ENCODE measurements around the gene BEST2.
A peak's percentile ranks its signal among the peaks of the same experiment; 100 is the strongest.

The BEST2 gene

DNA sequence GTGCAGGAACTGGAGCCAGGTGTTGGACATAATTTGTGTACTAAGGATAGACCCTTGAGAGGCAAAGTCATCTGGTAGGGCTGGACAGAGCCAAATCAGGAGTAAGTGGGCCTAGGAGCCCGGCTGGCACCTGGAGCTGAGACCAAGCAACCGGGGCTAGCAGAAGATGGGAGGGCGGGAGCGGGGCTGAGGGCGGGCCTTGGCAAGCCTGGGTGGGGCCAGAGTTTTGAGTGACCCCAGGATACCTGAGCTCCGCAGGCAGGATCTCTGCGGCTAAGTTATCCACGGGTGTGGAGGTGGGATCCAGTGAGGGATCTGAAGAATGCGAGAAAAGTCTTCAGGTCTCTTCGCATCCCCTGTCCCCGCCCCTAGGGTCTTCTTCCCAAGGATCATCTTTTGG is 15.6 kb downstream of the BEST2 start:
- H3K9ac ChIP-seq (ENCODE audit: low read depth in 1 of 2, low read length in 2 of 2): no peak overlapping the region
- peaks cover 16 to 23% of the 10 kb centered on the region in 2 donors for H3K36me3 ChIP-seq (ENCODE audit: control insufficient read depth in 2 of 2, insufficient read depth in 2 of 2, low read length in 2 of 2)
- H3K4me3 ChIP-seq (ENCODE audit: low read length in 2 of 2): no peak overlapping the region
- peaks cover 3 to 15% of the 10 kb centered on the region in 2 donors for H3K4me1 ChIP-seq (ENCODE audit: control insufficient read depth in 2 of 2, insufficient read depth in 2 of 2, low read length in 2 of 2)
- no peaks in the 10 kb centered on the region for H3K9me3 ChIP-seq (ENCODE audit: control insufficient read depth in 2 of 2, low read length in 2 of 2)
- H3K27ac ChIP-seq (ENCODE audit: low read depth in 2 of 2, low read length in 2 of 2): no peak overlapping the region
- no peaks in the 10 kb centered on the region for H3K27me3 ChIP-seq (ENCODE audit: control insufficient read depth in 2 of 2, insufficient read depth in 2 of 2, low read length in 2 of 2)

DNA sequence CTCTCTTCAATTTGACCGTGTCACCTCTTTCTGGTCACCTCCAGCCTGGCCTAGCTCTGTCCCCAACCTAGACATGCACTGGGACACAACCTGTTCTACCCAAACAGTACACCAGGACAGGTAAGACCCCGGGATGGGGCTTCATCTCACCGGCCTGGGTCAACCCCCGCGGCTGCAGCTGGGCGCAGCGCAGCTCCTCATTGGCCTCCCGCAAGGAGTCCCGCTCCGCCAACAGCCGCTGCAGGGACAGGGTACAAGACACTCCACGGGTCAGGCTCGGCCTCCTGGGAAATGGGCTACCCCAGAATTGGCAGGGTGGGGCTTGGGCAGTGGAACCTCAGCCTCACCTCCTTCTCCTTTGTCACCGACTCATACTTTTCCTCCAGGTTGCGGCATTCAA is 16.1 kb downstream of the BEST2 start:
- Histone ChIP-seq H3K36me3 (ENCODE audit: control insufficient read depth in 2 of 2, insufficient read depth in 2 of 2, low read length in 2 of 2) (peaks cover 16 to 23% of the 10 kb centered on the region in 2 donors), H3K9ac (ENCODE audit: low read depth in 1 of 2, low read length in 2 of 2) (no peak overlapping the region), H3K4me3 (ENCODE audit: low read length in 2 of 2) (no peak overlapping the region), H3K27me3 (ENCODE audit: control insufficient read depth in 2 of 2, insufficient read depth in 2 of 2, low read length in 2 of 2) (no peaks in the 10 kb centered on the region), H3K27ac (ENCODE audit: low read depth in 2 of 2, low read length in 2 of 2) (no peak overlapping the region), H3K4me1 (ENCODE audit: control insufficient read depth in 2 of 2, insufficient read depth in 2 of 2, low read length in 2 of 2) (peaks cover 3 to 15% of the 10 kb centered on the region in 2 donors), H3K9me3 (ENCODE audit: control insufficient read depth in 2 of 2, low read length in 2 of 2) (no peaks in the 10 kb centered on the region)

GRCh38 chr19:12769689-12770088 is 18.1 kb downstream of the BEST2 start:
- H3K27ac ChIP-seq (ENCODE audit: low read depth in 2 of 2, low read length in 2 of 2): no peak overlapping the region
- no peaks in the 10 kb centered on the region for H3K9me3 ChIP-seq (ENCODE audit: control insufficient read depth in 2 of 2, low read length in 2 of 2)
- H3K36me3 ChIP-seq (ENCODE audit: control insufficient read depth in 2 of 2, insufficient read depth in 2 of 2, low read length in 2 of 2): peaks cover 6 to 12% of the 10 kb centered on the region in 2 donors
- H3K9ac ChIP-seq (ENCODE audit: low read depth in 1 of 2, low read length in 2 of 2): no peak overlapping the region
- no peak overlapping the region for H3K4me3 ChIP-seq (ENCODE audit: low read length in 2 of 2)
- no peaks in the 10 kb centered on the region for H3K27me3 ChIP-seq (ENCODE audit: control insufficient read depth in 2 of 2, insufficient read depth in 2 of 2, low read length in 2 of 2)
- H3K4me1 ChIP-seq (ENCODE audit: control insufficient read depth in 2 of 2, insufficient read depth in 2 of 2, low read length in 2 of 2): peaks cover 11 to 18% of the 10 kb centered on the region in 2 donors

DNA sequence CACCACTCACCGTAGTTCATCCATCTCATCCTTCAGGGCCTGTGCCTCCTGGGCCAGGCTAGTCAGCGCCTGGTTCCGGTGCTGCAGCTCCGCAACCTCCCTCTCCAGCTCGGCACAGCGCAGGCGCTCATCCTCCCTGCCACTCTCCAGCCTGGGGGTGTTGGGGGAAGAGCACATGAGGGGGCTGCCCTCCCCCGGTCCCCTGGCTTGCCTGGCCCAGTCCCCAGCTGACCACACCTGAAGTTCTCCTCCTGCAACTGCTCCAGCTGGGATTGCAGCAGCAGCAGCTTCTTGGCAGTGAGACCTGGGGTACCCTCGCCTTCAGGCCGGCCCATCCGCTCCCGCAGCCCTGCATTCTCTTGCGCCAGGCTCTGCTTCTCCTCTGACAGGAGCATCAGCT is 19.3 kb downstream of the BEST2 start:
- no peaks in the 10 kb centered on the region for H3K9me3 ChIP-seq (ENCODE audit: control insufficient read depth in 2 of 2, low read length in 2 of 2)
- H3K27ac ChIP-seq (ENCODE audit: low read depth in 2 of 2, low read length in 2 of 2): no peak overlapping the region
- H3K4me3 ChIP-seq (ENCODE audit: low read length in 2 of 2): no peak overlapping the region
- H3K9ac ChIP-seq (ENCODE audit: low read depth in 1 of 2, low read length in 2 of 2): no peak overlapping the region
- peaks cover 16 to 23% of the 10 kb centered on the region in 2 donors for H3K4me1 ChIP-seq (ENCODE audit: control insufficient read depth in 2 of 2, insufficient read depth in 2 of 2, low read length in 2 of 2)
- no peaks in the 10 kb centered on the region for H3K27me3 ChIP-seq (ENCODE audit: control insufficient read depth in 2 of 2, insufficient read depth in 2 of 2, low read length in 2 of 2)
- peaks cover 4 to 11% of the 10 kb centered on the region in 2 donors for H3K36me3 ChIP-seq (ENCODE audit: control insufficient read depth in 2 of 2, insufficient read depth in 2 of 2, low read length in 2 of 2)

DNA sequence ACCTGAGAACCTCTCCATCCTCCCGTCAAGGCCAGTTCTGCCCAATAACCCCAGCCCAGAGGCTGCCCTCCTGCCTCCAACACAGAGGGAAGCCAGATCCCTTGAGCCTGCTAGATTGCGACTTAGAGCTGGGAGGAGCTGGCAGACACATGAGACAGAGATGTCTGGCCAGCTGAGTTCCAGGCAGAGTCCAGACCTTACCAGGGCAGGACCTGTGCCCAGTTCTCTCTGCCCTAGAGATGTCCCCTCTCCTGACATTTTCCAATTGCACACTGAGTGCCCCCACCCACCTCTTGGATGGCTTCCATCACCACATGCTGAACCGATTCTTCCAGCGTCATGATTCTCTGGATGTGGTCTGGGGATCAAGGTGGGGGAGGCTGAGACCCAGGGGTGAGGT is 20.7 kb downstream of the BEST2 start:
- Histone ChIP-seq H3K27me3 (ENCODE audit: control insufficient read depth in 2 of 2, insufficient read depth in 2 of 2, low read length in 2 of 2) (no peaks in the 10 kb centered on the region), H3K4me3 (ENCODE audit: low read length in 2 of 2) (no peak overlapping the region), H3K36me3 (ENCODE audit: control insufficient read depth in 2 of 2, insufficient read depth in 2 of 2, low read length in 2 of 2) (peaks cover 4 to 9% of the 10 kb centered on the region in 2 donors), H3K4me1 (ENCODE audit: control insufficient read depth in 2 of 2, insufficient read depth in 2 of 2, low read length in 2 of 2) (peaks cover 18 to 23% of the 10 kb centered on the region in 2 donors), H3K9me3 (ENCODE audit: control insufficient read depth in 2 of 2, low read length in 2 of 2) (no peaks in the 10 kb centered on the region), H3K27ac (ENCODE audit: low read depth in 2 of 2, low read length in 2 of 2) (no peak overlapping the region), H3K9ac (ENCODE audit: low read depth in 1 of 2, low read length in 2 of 2) (no peak overlapping the region)

GRCh38 chr19:12773571-12773970 is 22.0 kb downstream of the BEST2 start:
- no peak overlapping the region for H3K27ac ChIP-seq (ENCODE audit: low read depth in 2 of 2, low read length in 2 of 2)
- H3K27me3 ChIP-seq (ENCODE audit: control insufficient read depth in 2 of 2, insufficient read depth in 2 of 2, low read length in 2 of 2): no peaks in the 10 kb centered on the region
- no peak overlapping the region for H3K4me3 ChIP-seq (ENCODE audit: low read length in 2 of 2)
- peaks cover 27 to 30% of the 10 kb centered on the region in 2 donors for H3K4me1 ChIP-seq (ENCODE audit: control insufficient read depth in 2 of 2, insufficient read depth in 2 of 2, low read length in 2 of 2)
- H3K36me3 ChIP-seq (ENCODE audit: control insufficient read depth in 2 of 2, insufficient read depth in 2 of 2, low read length in 2 of 2): peaks cover 0 to 3% of the 10 kb centered on the region in 2 donors
- no peak overlapping the region for H3K9ac ChIP-seq (ENCODE audit: low read depth in 1 of 2, low read length in 2 of 2)
- no peaks in the 10 kb centered on the region for H3K9me3 ChIP-seq (ENCODE audit: control insufficient read depth in 2 of 2, low read length in 2 of 2)

GRCh38 chr19:12774588-12775555 is 23.3 kb downstream of the BEST2 start, which contains the start of gene HOOK2:
Gene HOOK2, minus strand, starts transcription at chr19:12775552. Its CDS starts 103 bp downstream, at chr19:12775449.
- H3K9me3 ChIP-seq (ENCODE audit: control insufficient read depth in 2 of 2, low read length in 2 of 2): no peaks in the 10 kb centered on the region
- no peaks in the 10 kb centered on the region for H3K36me3 ChIP-seq (ENCODE audit: control insufficient read depth in 2 of 2, insufficient read depth in 2 of 2, low read length in 2 of 2)
- peak within 1 kb of the TSS; percentile 80 to 85 for H3K4me3 ChIP-seq (ENCODE audit: low read length in 2 of 2)
- peak within 1 kb of the TSS; percentile 74 to 92 for H3K9ac ChIP-seq (ENCODE audit: low read depth in 1 of 2, low read length in 2 of 2)
- H3K27me3 ChIP-seq (ENCODE audit: control insufficient read depth in 2 of 2, insufficient read depth in 2 of 2, low read length in 2 of 2): no peaks in the 10 kb centered on the region
- peaks cover 28 to 35% of the 10 kb centered on the region in 2 donors for H3K4me1 ChIP-seq (ENCODE audit: control insufficient read depth in 2 of 2, insufficient read depth in 2 of 2, low read length in 2 of 2)
- H3K27ac ChIP-seq (ENCODE audit: low read depth in 2 of 2, low read length in 2 of 2): peak within 1 kb of the TSS; percentile 97 to 99

DNA sequence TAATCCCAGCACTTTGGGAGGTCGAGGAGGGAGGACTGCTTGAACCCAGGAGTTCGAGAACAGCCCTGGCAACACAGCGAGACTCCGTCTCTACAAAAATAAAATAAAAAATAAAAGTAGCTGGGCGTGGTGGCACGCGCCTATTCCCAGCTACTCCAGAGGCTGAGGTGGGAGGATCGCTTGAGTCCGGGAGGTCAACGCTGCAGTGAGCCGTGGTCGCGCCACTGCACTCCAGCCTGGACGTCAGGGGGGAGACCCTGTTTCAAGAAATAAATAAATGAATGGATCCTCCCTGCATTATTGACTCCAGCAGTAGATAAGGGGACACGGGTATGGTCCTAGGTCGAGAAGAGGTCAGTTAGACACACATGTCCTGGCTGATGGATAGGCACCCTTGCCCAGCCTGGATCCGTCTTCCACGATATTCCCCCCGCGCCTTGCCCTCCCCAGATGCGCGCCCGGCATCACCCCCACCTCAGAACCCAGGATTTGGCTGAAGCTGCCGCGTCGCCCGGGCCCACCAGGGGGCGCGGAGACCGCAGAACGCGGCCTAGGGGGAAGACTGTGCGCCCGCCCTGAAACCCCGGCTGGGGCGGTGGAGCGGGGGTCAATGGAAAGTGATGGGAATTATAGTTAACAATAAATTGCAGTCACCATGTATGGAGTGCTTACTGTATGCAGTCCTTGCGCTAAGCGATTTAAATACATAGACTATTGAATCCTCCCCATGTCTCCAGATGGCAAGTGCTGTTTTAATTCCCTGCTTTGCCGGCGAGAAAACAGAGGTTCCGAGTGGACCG is 25.8 kb downstream of the BEST2 start:
- H3K4me3 ChIP-seq (ENCODE audit: low read length in 2 of 2): peak overlapping the region; percentile 69 to 87
- no peaks in the 10 kb centered on the region for H3K27me3 ChIP-seq (ENCODE audit: control insufficient read depth in 2 of 2, insufficient read depth in 2 of 2, low read length in 2 of 2)
- no peaks in the 10 kb centered on the region for H3K9me3 ChIP-seq (ENCODE audit: control insufficient read depth in 2 of 2, low read length in 2 of 2)
- H3K36me3 ChIP-seq (ENCODE audit: control insufficient read depth in 2 of 2, insufficient read depth in 2 of 2, low read length in 2 of 2): no peaks in the 10 kb centered on the region
- peaks cover 31 to 38% of the 10 kb centered on the region in 2 donors for H3K4me1 ChIP-seq (ENCODE audit: control insufficient read depth in 2 of 2, insufficient read depth in 2 of 2, low read length in 2 of 2)
- H3K9ac ChIP-seq (ENCODE audit: low read depth in 1 of 2, low read length in 2 of 2): peak overlapping the region; percentile 80 to 94
- H3K27ac ChIP-seq (ENCODE audit: low read depth in 2 of 2, low read length in 2 of 2): peak overlapping the region; percentile 85 to 97

GRCh38 chr19:12778017-12778904 is 26.7 kb downstream of the BEST2 start:
- peaks cover 37 to 45% of the 10 kb centered on the region in 2 donors for H3K4me1 ChIP-seq (ENCODE audit: control insufficient read depth in 2 of 2, insufficient read depth in 2 of 2, low read length in 2 of 2)
- no peaks in the 10 kb centered on the region for H3K36me3 ChIP-seq (ENCODE audit: control insufficient read depth in 2 of 2, insufficient read depth in 2 of 2, low read length in 2 of 2)
- H3K27me3 ChIP-seq (ENCODE audit: control insufficient read depth in 2 of 2, insufficient read depth in 2 of 2, low read length in 2 of 2): no peaks in the 10 kb centered on the region
- peak overlapping the region; percentile 69 to 87 for H3K4me3 ChIP-seq (ENCODE audit: low read length in 2 of 2)
- peak overlapping the region; percentile 85 to 97 for H3K27ac ChIP-seq (ENCODE audit: low read depth in 2 of 2, low read length in 2 of 2)
- H3K9me3 ChIP-seq (ENCODE audit: control insufficient read depth in 2 of 2, low read length in 2 of 2): no peaks in the 10 kb centered on the region
- H3K9ac ChIP-seq (ENCODE audit: low read depth in 1 of 2, low read length in 2 of 2): peak overlapping the region; percentile 80 to 94
